B cell (primary cell): Measurements from ENCODE around the gene TMEM19.

Experiments used
- CTCF ChIP-seq: fragments of 200-600 bp; IDR thresholded peaks from one replicate; pipeline ENCODE4 v1.8.0; 2022; ENCODE audit warnings: antibody characterized with exemption, mild to moderate bottlenecking
- EZH2 ChIP-seq: IDR thresholded peaks from 2 replicates; pipeline ENCODE4 v1.6.1; 2012; ENCODE audit warnings: borderline replicate concordance, low read depth, mild to moderate bottlenecking, moderate library complexity, low read length; ENCODE audit not compliant: insufficient read depth, poor library complexity, severe bottlenecking

GRCh38 chr12:71752891-71753290 is 67.0 kb downstream of the TMEM19 start:
- TF ChIP-seq EZH2 (no peak), CTCF (no peak)
